SK-N-SH (cell line): ENCODE measurements around the gene TDRD9. TPM values are rescaled to one million over a fixed set of nuclear protein-coding genes. Genes with fewer than 3 reads are reported as not detected.
A peak's percentile ranks its signal among the peaks of the same experiment; 100 is the strongest.
"Not testable (repeated sequence)": the region's sequence is repeated elsewhere in the genome, so short reads cannot be mapped to it uniquely, and the experiment has no call there.

Experiments used
- CTCF ChIA-PET: fragments of 300-600, 350-600 bp; formaldehyde crosslinking; extraction: SDS; loops from one replicate; lab custom pipeline; 2021; lab: Yijun Ruan, JAX
- POLR2A ChIA-PET: fragments of 350-600 bp; sonication (Branson Sonifier 250); formaldehyde crosslinking; extraction: SDS; loops from one replicate; lab custom pipeline; 2020; ENCODE audit warnings: antibody characterized with exemption, inconsistent platforms; lab: Yijun Ruan, JAX
- DNase-seq: peaks from one replicate; pipeline ENCODE4 v3.0.0; 2012
- H2AFZ ChIP-seq: fragments of 200-600 bp; sonication (generic); 2 replicates; pipeline ENCODE4 v1.8.1; 2016; ENCODE audit warnings: antibody characterized with exemption, mild to moderate bottlenecking, low read depth
- H3F3A ChIP-seq: fragments of 200-600 bp; sonication (generic); replicated peaks from 2 replicates; pipeline ENCODE3; 2016; ENCODE audit warnings: antibody characterized with exemption, mild to moderate bottlenecking; ENCODE audit not compliant: insufficient read depth
- H3K27ac ChIP-seq, 2 experiments: fragments of 200-500 bp in 1 of 2; fragments of 200-600 bp in 1 of 2; sonication (Bioruptor generic) in 1 of 2; sonication (generic), shearing (Covaris generic) in 1 of 2; 2 replicates each; pipeline versions ENCODE4 v1.5.1 to v1.6.1; 2014 to 2016; ENCODE audit warnings: low read depth in 2 of 2, inconsistent platforms in 1 of 2, low read length in 1 of 2, mild to moderate bottlenecking in 1 of 2, mixed read lengths in 1 of 2
- H3K27me3 ChIP-seq: fragments of 200-600 bp; sonication (generic), shearing (Covaris generic); 2 replicates; pipeline ENCODE4 v1.6.1; 2016; ENCODE audit warnings: mixed run types; ENCODE audit not compliant: insufficient read depth
- H3K36me3 ChIP-seq, 2 experiments: fragments of 200-500 bp in 1 of 2; fragments of 200-600 bp in 1 of 2; sonication (Bioruptor generic) in 1 of 2; sonication (generic) in 1 of 2; replicated peaks in 1 of 2; 2 replicates each; pipeline versions ENCODE3 to v1.5.1; 2014 to 2016; ENCODE audit warnings: low read length in 1 of 2, mild to moderate bottlenecking in 1 of 2; ENCODE audit not compliant: insufficient read depth in 2 of 2, control insufficient read depth in 1 of 2
- H3K4me1 ChIP-seq, 2 experiments: fragments of 200-500 bp in 1 of 2; fragments of 200-600 bp in 1 of 2; sonication (Bioruptor generic) in 1 of 2; sonication (generic), shearing (Covaris generic) in 1 of 2; 2 replicates each; pipeline versions ENCODE4 v1.5.1 to v1.6.1; 2014 to 2016; ENCODE audit warnings: low read depth in 1 of 2, low read length in 1 of 2, mixed run types in 1 of 2; ENCODE audit not compliant: insufficient read depth in 2 of 2, control insufficient read depth in 1 of 2
- H3K4me2 ChIP-seq: fragments of 200-600 bp; sonication (generic), shearing (Covaris generic); 2 replicates; pipeline ENCODE4 v1.6.1; 2017; ENCODE audit warnings: mixed run types
- H3K4me3 ChIP-seq, 2 experiments: fragments of 200-500 bp in 1 of 2; fragments of 200-600 bp in 1 of 2; sonication (Bioruptor generic) in 1 of 2; sonication (generic), shearing (Covaris generic) in 1 of 2; 2 replicates each; pipeline versions ENCODE4 v1.5.1 to v1.8.1; 2014 to 2016; ENCODE audit warnings: low read depth in 2 of 2, inconsistent platforms in 1 of 2, low read length in 1 of 2, mild to moderate bottlenecking in 1 of 2, mixed read lengths in 1 of 2, moderate library complexity in 1 of 2
- H3K79me2 ChIP-seq: fragments of 200-600 bp; sonication (generic); 2 replicates; pipeline ENCODE4 v1.8.1; 2017; ENCODE audit warnings: mild to moderate bottlenecking; ENCODE audit not compliant: insufficient read depth
- H3K9ac ChIP-seq: fragments of 200-600 bp; sonication (generic); 2 replicates; pipeline ENCODE4 v1.6.1; 2017; ENCODE audit warnings: mixed run types
- H3K9me2 ChIP-seq: fragments of 200-600 bp; sonication (generic); 2 replicates; pipeline ENCODE4 v1.6.1; 2017; ENCODE audit warnings: mixed run types
- H3K9me3 ChIP-seq: fragments of 200-600 bp; sonication (generic); 2 replicates; pipeline ENCODE4 v1.6.1; 2017; ENCODE audit warnings: mixed run types, mild to moderate bottlenecking, moderate library complexity
- H4K20me1 ChIP-seq: fragments of 200-600 bp; sonication (generic); 2 replicates; pipeline ENCODE4 v1.6.1; 2017; ENCODE audit warnings: mild to moderate bottlenecking, mixed run types; ENCODE audit not compliant: insufficient read depth
- CTCF ChIP-seq: fragments of 200-600 bp; sonication (generic); IDR thresholded peaks from 2 replicates; pipeline ENCODE4 v1.6.1; 2017; ENCODE audit warnings: antibody characterized with exemption, mild to moderate bottlenecking, moderate library complexity
- ELF1 ChIP-seq: IDR thresholded peaks from 2 replicates; pipeline ENCODE4 v1.4.0; 2012
- EP300 ChIP-seq, 2 experiments: IDR thresholded peaks; 2 replicates each; pipeline versions ENCODE4 v1.4.0 to v1.6.1; 2012; ENCODE audit warnings: borderline replicate concordance in 1 of 2, low read depth in 1 of 2, low read length in 1 of 2
- FOSL2 ChIP-seq: IDR thresholded peaks from 2 replicates; pipeline ENCODE4 v1.4.0; 2012; ENCODE audit warnings: low read depth, mild to moderate bottlenecking, moderate library complexity, borderline replicate concordance
- FOXM1 ChIP-seq: IDR thresholded peaks from 2 replicates; pipeline ENCODE4 v1.4.0; 2012; ENCODE audit warnings: low read depth, mild to moderate bottlenecking
- GABPA ChIP-seq: IDR thresholded peaks from 2 replicates; pipeline ENCODE4 v1.4.0; 2012; ENCODE audit warnings: low read depth, mild to moderate bottlenecking
- IRF3 ChIP-seq: fragments of 150-350 bp; IDR thresholded peaks from 2 replicates; pipeline ENCODE4 v1.6.1; 2016; ENCODE audit warnings: mild to moderate bottlenecking, low read depth, low read length
- JUND ChIP-seq: IDR thresholded peaks from 2 replicates; pipeline ENCODE4 v1.4.0; 2012
- NFIC ChIP-seq: IDR thresholded peaks from 2 replicates; pipeline ENCODE4 v1.4.0; 2012; ENCODE audit warnings: borderline replicate concordance
- NRF1 ChIP-seq: IDR thresholded peaks from 2 replicates; pipeline ENCODE4 v1.6.1; 2012; ENCODE audit warnings: low read depth, mild to moderate bottlenecking, low read length
- POLR2AphosphoS5 ChIP-seq: IDR thresholded peaks from 2 replicates; pipeline ENCODE4 v1.6.1; 2012; ENCODE audit warnings: low read depth, low read length
- RAD21 ChIP-seq: IDR thresholded peaks from 2 replicates; pipeline ENCODE4 v1.6.1; 2012; ENCODE audit warnings: mild to moderate bottlenecking, low read length
- RXRA ChIP-seq: IDR thresholded peaks from 2 replicates; pipeline ENCODE4 v1.4.0; 2012; ENCODE audit warnings: low read depth, mild to moderate bottlenecking, borderline replicate concordance
- SMC3 ChIP-seq: IDR thresholded peaks from 2 replicates; pipeline ENCODE4 v1.6.1; 2012; ENCODE audit warnings: low read depth, low read length, improper control_type of control experiment
- TAF1 ChIP-seq: IDR thresholded peaks from 2 replicates; pipeline ENCODE4 v1.6.1; 2012; ENCODE audit warnings: low read depth, mild to moderate bottlenecking, low read length, moderate library complexity, borderline replicate concordance
- TCF12 ChIP-seq: IDR thresholded peaks from 2 replicates; pipeline ENCODE4 v1.4.0; 2012
- TEAD4 ChIP-seq: IDR thresholded peaks from 2 replicates; pipeline ENCODE4 v1.4.0; 2012; ENCODE audit warnings: mild to moderate bottlenecking, borderline replicate concordance; ENCODE audit not compliant: insufficient read depth
- USF1 ChIP-seq: IDR thresholded peaks from 2 replicates; pipeline ENCODE4 v1.4.0; 2012; ENCODE audit warnings: low read depth, borderline replicate concordance
- ZBTB33 ChIP-seq: IDR thresholded peaks from 2 replicates; pipeline ENCODE4 v1.4.0; 2012; ENCODE audit warnings: low read depth, borderline replicate concordance
- WGBS: methylation state at CpG from one replicate; pipeline ENCODE4 v1.1.6; 2017; ENCODE audit warnings: low lambda C conversion rate; 5-methylcytosine and 5-hydroxymethylcytosine counted together
- polyA plus RNA-seq, 3 experiments: library from polyadenylated mRNA; depleted of rRNA; stranded (reverse); fragments of >200 nt; gene quantifications; 2 replicates each; pipeline ENCODE4 v1.2.3, GENCODE V29; 2012

The TDRD9 gene
- polyA plus RNA-seq, 1 of the 3 experiments (the other 2 are of a cell fraction), result not detected

GRCh38 chr14:103974575-103974974, 46.3 kb downstream of the TDRD9 start (continued):
- TF ChIP-seq ZBTB33 (no peak), TCF12 (no peak), TEAD4 (no peak), SMC3 (no peak), NFIC (no peak), RXRA (no peak), GABPA (no peak), FOSL2 (no peak), NRF1 (no peak)
- TF ChIP-seq, all 33 proteins: peak for 0

- POLR2A ChIA-PET, H3K4me2 ChIP-seq, H3K9me2 ChIP-seq, H3K4me3 ChIP-seq, H3K36me3 ChIP-seq, H3K9ac ChIP-seq, H3K27me3 ChIP-seq, H4K20me1 ChIP-seq, H3K4me1 ChIP-seq, H3F3A ChIP-seq, H3K9me3 ChIP-seq, H3K79me2 ChIP-seq, DNase-seq, H3K27ac ChIP-seq, H2AFZ ChIP-seq: not testable (repeated sequence)
- TF ChIP-seq CTCF (peak; percentile 70), RAD21 (peak; percentile 61), SMC3 (peak; percentile 39)
- WGBS, result 24% methylated on average over 14 of the region's 14 CpGs
- CTCF ChIA-PET, result interaction anchor here (0.7 to 4.0 kb wide), 16 partner anchors 9 to 181 kb away, joined by 3 to 28 read pairs (median 4); a partner anchor contains a TSS
Observed at GRCh38 chr14:103980623-103981238, 52.5 kb downstream of the TDRD9 start.

- Histone ChIP-seq H3K27me3 (no peaks in the 10 kb centered on the region; the same call in 1 of the 2 replicates), H3K4me2 (no peak overlapping the region), H3K9ac (no peak overlapping the region), H3F3A (no peaks in the 10 kb centered on the region), H3K4me3 (no peak overlapping the region), H4K20me1 (no peaks in the 10 kb centered on the region), H3K4me1 (no peaks in the 10 kb centered on the region), H3K9me2 (no peaks in the 10 kb centered on the region), H2AFZ (no peak overlapping the region), H3K27ac (no peak overlapping the region), H3K9me3 (no peaks in the 10 kb centered on the region), H3K79me2 (no peaks in the 10 kb centered on the region), H3K36me3 (no peaks in the 10 kb centered on the region)
- DNase-seq, result no peak
- WGBS, result 0% methylated on average over 2 of the region's 5 CpGs
- ChIA-PET CTCF (no interaction called here), POLR2A (no interaction called here)
- TF ChIP-seq USF1 (no peak), IRF3 (no peak), EP300 (IDR thresholded peaks at IDR 0.05; ENCODE audit: borderline replicate concordance in 1 of 2, low read depth in 1 of 2, low read length in 1 of 2) (no peak), POLR2AphosphoS5 (no peak), ELF1 (no peak), FOXM1 (no peak), GABPA (no peak), TAF1 (no peak), ZBTB33 (no peak), JUND (no peak), RXRA (no peak)
Observed at GRCh38 chr14:103984196-103984595, 55.9 kb downstream of the TDRD9 start.
